Measurements from ENCODE around the gene OVOL2. TPM values are rescaled to one million over a fixed set of nuclear protein-coding genes. Genes with fewer than 3 reads are reported as not detected.

The OVOL2 gene
- total RNA-seq, 2 experiments from 2014 or later: not detected

- Histone ChIP-seq H3K79me2 (ENCODE audit: insufficient read depth, low read depth, low read length) (no peaks in the 10 kb centered on the region), H3K4me1 (ENCODE audit: insufficient read depth, low read length, poor library complexity, severe bottlenecking) (no peaks in the 10 kb centered on the region), H4K20me1 (ENCODE audit: insufficient read depth, low read length) (no peaks in the 10 kb centered on the region), H3K4me2 (ENCODE audit: low read length) (no peak overlapping the region), H3K36me3 (ENCODE audit: insufficient read depth, low read length) (no peaks in the 10 kb centered on the region), H2AFZ (ENCODE audit: low read length) (no peak overlapping the region), H3K9me3 (ENCODE audit: low read length) (no peaks in the 10 kb centered on the region), H3K4me3 (ENCODE audit: low read depth, low read length, poor library complexity, severe bottlenecking) (no peak overlapping the region), H3K9me2 (ENCODE audit: insufficient read depth, low read length) (no peaks in the 10 kb centered on the region), H3K27ac (ENCODE audit: low read depth, low read length, poor library complexity, severe bottlenecking) (no peak overlapping the region)
- no peak for DNase-seq (ENCODE audit: low spot score)
- BruUV-seq (replicated peaks): no TSS peak
- POLR2A ChIA-PET: no interaction called here
- intact Hi-C loops (cut with micrococcal nuclease; ENCODE audit: unreplicated experiment): no loop called here
- TF ChIP-seq CTCF (conservative IDR thresholded peaks at IDR 0.05; ENCODE audit: low read length) (no peak), EZH2phosphoT487 (IDR thresholded peaks at IDR 0.05; ENCODE audit: borderline replicate concordance, low read depth, low read length) (no peak)
- CTCF ChIA-PET (ENCODE audit: unreplicated experiment): no interaction called here
Observed at GRCh38 chr20:18094191-18094590, 36.5 kb upstream of the OVOL2 start.

- intact Hi-C loops (cut with micrococcal nuclease; ENCODE audit: unreplicated experiment): no loop called here
- Histone ChIP-seq H3K36me3 (ENCODE audit: insufficient read depth, low read length) (no peaks in the 10 kb centered on the region), H2AFZ (ENCODE audit: low read length) (no peak overlapping the region), H3K9me2 (ENCODE audit: insufficient read depth, low read length) (no peaks in the 10 kb centered on the region), H3K4me3 (ENCODE audit: low read depth, low read length, poor library complexity, severe bottlenecking) (no peak overlapping the region), H3K4me2 (ENCODE audit: low read length) (no peak overlapping the region), H3K79me2 (ENCODE audit: insufficient read depth, low read depth, low read length) (no peaks in the 10 kb centered on the region), H3K27ac (ENCODE audit: low read depth, low read length, poor library complexity, severe bottlenecking) (no peak overlapping the region), H3K9me3 (ENCODE audit: low read length) (no peaks in the 10 kb centered on the region), H3K4me1 (ENCODE audit: insufficient read depth, low read length, poor library complexity, severe bottlenecking) (no peaks in the 10 kb centered on the region), H4K20me1 (ENCODE audit: insufficient read depth, low read length) (no peaks in the 10 kb centered on the region)
- no peak for TF ChIP-seq EZH2phosphoT487 (IDR thresholded peaks at IDR 0.05; ENCODE audit: borderline replicate concordance, low read depth, low read length)
- no peak for TF ChIP-seq CTCF (conservative IDR thresholded peaks at IDR 0.05; ENCODE audit: low read length)
- CTCF ChIA-PET (ENCODE audit: unreplicated experiment): no interaction called here
- no TSS peak for BruUV-seq (replicated peaks)
- POLR2A ChIA-PET: no interaction called here
- no peak for DNase-seq (ENCODE audit: low spot score)
Observed at GRCh38 chr20:18093388-18093787, 35.7 kb upstream of the OVOL2 start.

- Histone ChIP-seq H3K27ac (ENCODE audit: low read depth, low read length, poor library complexity, severe bottlenecking) (no peak overlapping the region), H3K4me3 (ENCODE audit: low read depth, low read length, poor library complexity, severe bottlenecking) (no peak overlapping the region), H3K36me3 (ENCODE audit: insufficient read depth, low read length) (no peaks in the 10 kb centered on the region), H3K79me2 (ENCODE audit: insufficient read depth, low read depth, low read length) (no peaks in the 10 kb centered on the region), H3K4me2 (ENCODE audit: low read length) (no peak overlapping the region), H4K20me1 (ENCODE audit: insufficient read depth, low read length) (no peaks in the 10 kb centered on the region), H3K9me2 (ENCODE audit: insufficient read depth, low read length) (no peaks in the 10 kb centered on the region), H3K4me1 (ENCODE audit: insufficient read depth, low read length, poor library complexity, severe bottlenecking) (no peaks in the 10 kb centered on the region), H2AFZ (ENCODE audit: low read length) (no peak overlapping the region), H3K9me3 (ENCODE audit: low read length) (no peaks in the 10 kb centered on the region)
- ChIA-PET CTCF (ENCODE audit: unreplicated experiment) (no interaction called here), POLR2A (no interaction called here)
- BruUV-seq (replicated peaks): no TSS peak
- TF ChIP-seq CTCF (conservative IDR thresholded peaks at IDR 0.05; ENCODE audit: low read length) (no peak), EZH2phosphoT487 (IDR thresholded peaks at IDR 0.05; ENCODE audit: borderline replicate concordance, low read depth, low read length) (no peak)
- intact Hi-C loops (cut with micrococcal nuclease; ENCODE audit: unreplicated experiment): no loop called here
- no peak for DNase-seq (ENCODE audit: low spot score)
Observed at GRCh38 chr20:18092890-18093289, 35.2 kb upstream of the OVOL2 start.
